Glutamatergic neuron (in vitro differentiated cells): ENCODE measurements around the gene XPC. TPM values are rescaled to one million over a fixed set of nuclear protein-coding genes. Genes with fewer than 3 reads are reported as not detected.

Source experiments
- DNase-seq: peaks from one replicate; pipeline ENCODE4 v3.0.0; 2022
- H3K27ac Mint-ChIP-seq: one replicate; pipeline ENCODE4 v1.8.0; 2020; ENCODE audit warnings: mild to moderate bottlenecking, mixed read lengths, inconsistent platforms; ENCODE audit not compliant: unreplicated experiment
- H3K27me3 Mint-ChIP-seq: one replicate; pipeline ENCODE4 v1.8.0; 2020; ENCODE audit warnings: mild to moderate bottlenecking, moderate library complexity, mixed read lengths, inconsistent platforms; ENCODE audit not compliant: unreplicated experiment
- H3K36me3 Mint-ChIP-seq: one replicate; pipeline ENCODE4 v1.8.0; 2020; ENCODE audit warnings: mild to moderate bottlenecking, mixed read lengths, inconsistent platforms; ENCODE audit not compliant: unreplicated experiment
- H3K4me1 Mint-ChIP-seq: one replicate; pipeline ENCODE4 v1.8.0; 2020; ENCODE audit warnings: mild to moderate bottlenecking, low read depth, mixed read lengths, inconsistent platforms; ENCODE audit not compliant: unreplicated experiment
- H3K4me3 Mint-ChIP-seq: one replicate; pipeline ENCODE4 v1.8.0; 2020; ENCODE audit warnings: mild to moderate bottlenecking, mixed read lengths, inconsistent platforms; ENCODE audit not compliant: unreplicated experiment
- H3K9me3 Mint-ChIP-seq: one replicate; pipeline ENCODE4 v1.8.0; 2020; ENCODE audit warnings: mild to moderate bottlenecking, moderate library complexity, mixed read lengths, inconsistent platforms; ENCODE audit not compliant: unreplicated experiment
- CTCF ChIP-seq: fragments of 200-600 bp; sonication (generic); IDR thresholded peaks from one replicate; pipeline ENCODE4 v1.5.0; 2021; ENCODE audit not compliant: partially characterized antibody, unreplicated experiment
- total RNA-seq: library from RNA; stranded (reverse); fragmentation: NEBNext Ultra II Directional; extraction: Animal tissue kit (Norgen Biotek cat#: 25700); gene quantifications from one replicate; pipeline ENCODE4 v1.2.1, GENCODE V29; 2021; ENCODE audit not compliant: unreplicated experiment

Gene XPC
- total RNA-seq, 1 donor from 2014 or later = 39.5 TPM

GRCh38 chr3:14181253-14181652, 2.9 kb upstream of the XPC start:
- Mint-ChIP-seq H3K9me3 (peaks cover 11% of the 10 kb centered on the region), H3K4me3 (no peak overlapping the region), H3K27me3 (no peaks in the 10 kb centered on the region), H3K27ac (no peak overlapping the region), H3K36me3 (no peaks in the 10 kb centered on the region), H3K4me1 (peaks cover 17% of the 10 kb centered on the region)
- DNase-seq = no peak
- TF ChIP-seq CTCF = no peak

DNA sequence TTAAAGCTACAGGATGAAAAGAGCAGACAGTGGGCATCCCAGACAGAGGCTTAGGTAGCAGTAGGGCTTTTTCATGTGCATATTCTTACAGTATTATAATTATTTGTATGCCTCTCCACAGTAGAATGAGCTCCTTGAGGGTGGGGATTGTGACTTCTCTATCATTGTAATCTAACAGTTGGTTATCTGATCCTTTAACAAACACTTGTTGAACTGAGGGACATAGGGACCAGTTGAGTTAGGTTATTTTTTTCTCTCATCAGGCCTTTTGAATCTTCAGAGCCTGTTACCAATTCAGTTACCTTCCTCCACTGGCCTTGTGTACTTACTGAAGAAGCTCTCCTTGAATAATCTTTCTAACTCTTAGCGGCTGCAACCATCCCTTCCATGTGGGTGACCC, 1.4 kb upstream of the XPC start:
- peak overlapping the region; percentile 97 for H3K4me3 Mint-ChIP-seq
- H3K4me1 Mint-ChIP-seq = peaks cover 20% of the 10 kb centered on the region
- no peak for DNase-seq
- no peaks in the 10 kb centered on the region for H3K27me3 Mint-ChIP-seq
- TF ChIP-seq CTCF = no peak
- peaks cover 14% of the 10 kb centered on the region for H3K9me3 Mint-ChIP-seq
- no peaks in the 10 kb centered on the region for H3K36me3 Mint-ChIP-seq
- no peak overlapping the region for H3K27ac Mint-ChIP-seq

DNA sequence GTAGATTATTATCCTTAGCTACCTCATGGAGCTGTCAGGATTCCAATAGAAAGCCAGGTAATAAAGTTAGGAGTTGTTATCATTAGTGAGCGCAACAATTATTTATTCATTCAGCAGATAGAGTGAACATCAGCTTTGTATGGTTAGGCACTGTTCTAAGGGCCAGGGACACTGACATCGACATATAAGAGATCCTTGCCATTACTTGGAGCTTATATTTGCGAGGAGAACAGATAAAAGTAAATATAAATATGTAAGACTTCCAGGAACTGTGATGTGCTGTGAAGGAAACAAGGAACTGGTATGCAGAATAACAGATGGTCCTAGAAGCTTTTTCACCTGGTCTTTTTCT, 689 bp upstream of the XPC start:
- Mint-ChIP-seq H3K4me1 (peaks cover 20% of the 10 kb centered on the region), H3K27ac (peak overlapping the region; percentile 95), H3K4me3 (peak overlapping the region; percentile 97), H3K27me3 (no peaks in the 10 kb centered on the region), H3K36me3 (no peaks in the 10 kb centered on the region), H3K9me3 (peaks cover 14% of the 10 kb centered on the region)
- DNase-seq = no peak
- TF ChIP-seq CTCF = no peak

GRCh38 chr3:14177580-14178246, 688 bp downstream of the XPC start:
- Mint-ChIP-seq H3K36me3 (no peaks in the 10 kb centered on the region), H3K9me3 (peaks cover 14% of the 10 kb centered on the region), H3K4me1 (peaks cover 20% of the 10 kb centered on the region), H3K4me3 (peak overlapping the region; percentile 97), H3K27me3 (no peaks in the 10 kb centered on the region), H3K27ac (peak overlapping the region; percentile 78)
- DNase-seq = no peak
- no peak for TF ChIP-seq CTCF

DNA sequence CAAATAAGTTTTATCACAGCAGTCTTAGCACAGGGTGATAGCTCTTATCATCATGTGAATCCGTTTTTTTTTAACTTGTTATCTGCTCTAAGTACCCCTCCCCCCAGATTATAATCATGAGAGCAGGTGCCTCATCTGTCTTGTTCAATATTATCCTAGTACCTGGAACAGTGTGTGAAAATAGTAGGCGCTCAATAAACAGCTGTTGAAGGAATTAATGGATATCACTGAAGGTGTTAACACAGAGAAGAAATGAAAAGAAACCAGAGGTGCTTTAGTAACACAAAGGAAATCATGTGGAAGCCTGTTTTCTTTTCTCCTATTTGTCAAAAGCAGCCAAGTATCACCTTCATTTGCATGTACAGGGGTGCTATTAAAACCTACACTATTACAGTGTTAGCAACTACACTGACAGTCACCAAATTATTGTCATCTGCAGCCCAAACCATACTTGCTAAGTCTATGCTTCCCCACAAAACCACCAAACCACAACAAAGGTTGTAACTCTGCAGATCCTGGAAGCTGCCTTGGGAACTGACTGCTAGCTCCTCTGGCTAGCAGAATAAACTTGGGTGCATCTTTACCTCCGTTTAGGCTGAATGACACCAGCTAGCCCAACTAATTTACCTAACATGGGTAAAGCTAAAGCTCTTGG, 2.9 kb downstream of the XPC start:
- DNase-seq = no peak
- Mint-ChIP-seq H3K9me3 (peaks cover 14% of the 10 kb centered on the region), H3K36me3 (no peaks in the 10 kb centered on the region), H3K4me1 (peaks cover 20% of the 10 kb centered on the region), H3K27ac (no peak overlapping the region), H3K27me3 (no peaks in the 10 kb centered on the region), H3K4me3 (no peak overlapping the region)
- no peak for TF ChIP-seq CTCF
